Caki2 (cell line): ENCODE measurements around the gene SYT9. TPM values are rescaled to one million over a fixed set of nuclear protein-coding genes. Genes with fewer than 3 reads are reported as not detected.
A peak's percentile ranks its signal among the peaks of the same experiment; 100 is the strongest.

Experiments used
- DNase-seq: peaks from one replicate; pipeline ENCODE4 v3.0.0-alpha.2; 2015; ENCODE audit warnings: low read depth
- in situ Hi-C: cut with HindIII; loops from 2 replicates; pipeline ENCODE4 v1.10.0; 2016; ENCODE audit warnings: low sequenced_read_pairs, low pct_unique_long_range_greater_than_20kb, mixed read lengths
- total RNA-seq: library from RNA; depleted of rRNA; stranded (reverse); fragments of >200 nt; shearing (Covaris generic); gene quantifications from 2 replicates; pipeline ENCODE4 v1.2.3, GENCODE V29; 2014; ENCODE audit warnings: low replicate concordance

The SYT9 gene
- total RNA-seq, 1 experiment from 2014 or later: not detected

DNA sequence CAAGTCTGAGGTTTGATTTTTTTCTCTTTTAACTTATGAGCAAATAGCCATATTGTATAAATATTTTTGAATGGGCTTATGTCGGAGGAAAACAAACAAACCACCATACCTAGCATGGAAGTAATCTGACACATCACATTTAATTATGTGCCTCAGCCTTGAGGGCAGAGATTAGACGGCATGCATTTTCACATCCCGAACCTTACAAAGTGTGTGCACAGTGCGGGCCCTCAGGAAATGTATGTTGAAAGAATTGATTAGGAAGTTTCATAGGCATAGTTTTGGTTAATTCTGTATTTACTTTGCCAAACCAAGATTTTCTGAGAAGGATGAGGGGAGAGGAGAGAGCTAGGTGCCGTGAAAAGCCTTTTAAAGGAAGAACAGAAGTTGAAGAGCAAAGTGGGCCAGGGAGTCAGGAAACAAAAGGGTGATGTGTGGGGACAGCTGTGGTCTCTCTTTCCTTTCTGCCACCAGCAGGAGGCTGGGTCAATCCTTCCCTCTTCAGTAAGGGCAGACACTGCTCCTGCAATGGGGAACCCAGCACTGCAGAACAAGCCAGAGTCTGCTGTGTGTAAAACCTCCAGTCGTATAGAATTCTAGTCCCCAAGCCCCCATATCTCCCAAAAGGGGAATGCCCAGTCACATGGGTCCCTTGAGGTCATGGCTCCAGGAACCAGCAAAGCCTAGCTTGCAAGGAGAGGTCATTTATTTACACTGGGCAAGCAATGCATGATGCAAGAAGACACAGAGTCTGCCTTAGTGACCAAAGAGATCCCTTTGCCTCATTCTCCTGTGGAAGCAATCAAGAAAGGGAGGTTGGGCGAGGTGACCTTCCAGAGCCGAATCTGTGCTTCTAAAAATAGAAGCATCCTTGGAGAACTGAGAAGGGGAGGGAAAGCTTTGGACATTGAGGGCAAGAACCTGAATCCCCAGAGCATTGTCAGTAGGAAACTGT is 162.5 kb downstream of the SYT9 start:
- in situ Hi-C loops: no loop called here
- no peak for DNase-seq

DNA sequence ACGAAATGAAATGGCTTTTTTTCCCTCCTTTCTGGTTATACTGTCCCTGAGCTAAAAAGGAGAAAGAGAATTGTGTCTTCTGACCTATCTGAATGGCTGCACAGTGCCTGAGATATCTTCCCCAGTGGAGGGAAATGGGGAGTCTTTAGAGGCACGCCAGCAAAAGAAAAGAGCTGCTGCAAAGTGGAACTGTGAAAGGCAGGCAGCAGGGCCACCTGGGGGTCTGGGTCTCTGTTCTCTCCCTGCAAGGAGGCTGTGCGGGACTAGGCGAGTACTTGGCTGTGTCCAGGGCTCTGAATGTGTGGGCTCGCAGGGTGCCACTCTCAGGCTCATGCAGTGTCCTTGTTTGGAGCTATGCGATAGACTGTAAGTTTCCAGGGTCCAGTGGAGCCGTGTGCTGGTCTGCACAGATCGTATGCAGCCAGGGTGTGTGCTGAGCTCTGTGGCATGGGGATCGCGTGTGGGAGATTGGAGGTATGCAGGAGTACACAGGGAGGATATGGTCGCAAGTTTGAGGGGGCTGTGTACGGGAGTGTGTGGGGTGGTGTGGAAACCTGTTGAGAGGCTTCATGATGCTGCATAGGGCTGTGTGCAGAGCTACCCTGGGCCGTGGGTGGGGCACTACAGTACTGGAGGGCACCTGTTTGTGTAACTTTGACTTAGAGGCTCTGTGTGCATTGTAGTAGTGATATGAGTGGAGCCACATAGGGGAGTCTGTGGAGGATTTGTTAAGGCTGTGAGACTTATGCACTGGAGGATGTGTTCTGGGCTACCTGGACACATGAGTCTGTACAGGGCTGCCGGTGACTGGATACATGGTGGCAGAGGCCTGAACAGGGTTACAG is 163.5 kb downstream of the SYT9 start:
- in situ Hi-C loops: no loop called here
- no peak for DNase-seq

DNA sequence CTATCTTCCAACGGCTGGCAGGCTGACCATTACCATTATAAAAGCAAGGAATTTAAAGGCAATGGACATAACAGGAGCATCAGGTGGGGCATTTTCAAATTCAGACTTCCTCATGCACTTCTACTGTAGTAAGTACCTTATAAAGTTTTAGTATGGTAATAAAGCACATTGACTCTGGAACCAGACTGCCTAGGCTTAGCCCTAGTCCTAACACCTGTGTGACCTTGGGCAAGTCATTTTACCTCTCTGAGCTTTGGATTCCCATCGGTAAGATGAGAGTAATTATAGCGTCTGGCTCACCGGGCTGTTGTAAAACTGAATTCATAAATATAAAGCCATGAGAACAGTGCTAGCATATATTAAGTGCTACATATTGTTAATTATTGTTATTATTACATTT is 164.4 kb downstream of the SYT9 start:
- no peak for DNase-seq
- in situ Hi-C loops: no loop called here

- no peak for DNase-seq
- in situ Hi-C loops: no loop called here
Observed at GRCh38 chr11:7417328-7417727, 165.6 kb downstream of the SYT9 start.

DNA sequence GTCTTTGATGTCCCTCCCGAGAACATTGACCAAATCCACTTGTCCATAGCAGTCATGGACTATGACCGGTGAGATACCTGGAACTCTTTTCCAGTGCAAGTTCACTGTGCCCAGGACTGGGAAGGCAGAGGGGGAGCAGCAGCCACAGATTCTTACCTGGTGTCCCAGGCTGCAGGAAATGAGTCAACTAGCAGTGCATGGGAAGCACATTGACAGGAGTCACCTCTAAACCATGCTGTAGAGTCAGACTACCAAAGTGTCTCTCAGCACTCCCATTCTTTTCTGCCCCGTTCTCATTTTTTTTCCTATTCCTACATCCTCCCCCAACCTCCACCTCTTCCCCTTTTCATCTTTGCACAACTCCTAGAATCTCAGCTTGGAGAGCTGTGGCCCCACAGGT is 166.4 kb downstream of the SYT9 start:
- DNase-seq: no peak
- in situ Hi-C loops: no loop called here

DNA sequence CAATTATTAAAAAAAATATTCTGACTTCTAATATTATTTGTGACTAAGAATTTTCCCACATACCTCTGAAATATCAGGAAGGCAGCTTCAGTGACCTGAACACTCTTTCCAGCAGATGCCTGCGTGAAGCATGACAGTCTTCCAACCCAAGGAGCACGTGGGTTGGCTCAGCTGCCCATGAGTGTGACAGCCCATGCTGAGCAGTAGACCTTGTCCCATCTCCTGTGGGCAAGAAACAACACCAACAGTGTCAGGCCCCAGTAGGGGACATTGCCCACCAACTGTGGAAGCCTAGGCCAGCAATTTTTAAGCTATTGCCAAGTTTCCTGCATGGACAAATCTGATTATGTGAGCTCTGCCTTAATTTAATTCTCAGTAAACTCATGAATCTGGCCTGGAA is 167.2 kb downstream of the SYT9 start:
- in situ Hi-C loops: no loop called here
- no peak for DNase-seq

DNA sequence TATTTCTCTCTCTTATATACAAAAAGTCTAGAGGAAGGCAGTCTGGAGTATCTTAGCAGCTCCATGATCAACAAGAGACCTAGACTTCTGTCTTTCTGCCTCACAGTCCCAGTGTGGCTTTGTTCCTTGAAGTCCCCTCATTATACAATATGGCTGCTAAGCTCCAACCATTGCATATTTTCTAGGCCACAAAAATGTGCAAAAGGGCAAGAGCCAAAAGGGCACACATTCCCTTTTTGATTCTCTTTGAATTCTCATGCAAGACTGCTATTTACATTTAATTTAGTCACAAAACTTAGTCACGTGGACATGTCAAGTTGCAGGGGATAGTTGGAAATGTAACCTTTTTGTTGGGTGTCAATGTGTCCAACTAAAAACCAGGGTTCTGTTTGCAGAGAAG is 169.4 kb downstream of the SYT9 start:
- DNase-seq: no peak
- in situ Hi-C loops: no loop called here

- no peak for DNase-seq
- in situ Hi-C loops: no loop called here
Observed at GRCh38 chr11:7422544-7423331, 171.0 kb downstream of the SYT9 start.

DNA sequence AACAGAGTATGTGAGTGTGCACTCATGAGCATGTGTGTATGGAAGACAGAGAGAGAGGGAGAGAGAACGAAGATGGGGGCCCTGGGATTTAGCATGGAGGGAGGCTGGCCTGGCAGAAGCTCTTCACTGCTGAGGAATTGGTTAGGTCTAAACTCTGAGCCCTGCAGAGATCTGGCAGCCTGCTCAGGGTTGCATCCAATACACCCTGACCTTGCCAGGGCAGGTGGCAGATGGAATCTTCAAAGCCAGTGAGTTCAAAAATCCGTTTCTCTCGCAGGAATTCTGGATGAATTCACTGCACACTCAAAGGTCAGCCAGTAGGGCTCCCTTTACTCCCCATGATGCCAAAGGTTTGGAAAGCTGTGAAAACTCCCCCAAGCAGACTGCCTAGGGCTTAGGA is 172.2 kb downstream of the SYT9 start:
- DNase-seq: no peak
- in situ Hi-C loops: no loop called here

- in situ Hi-C loops: no loop called here
- DNase-seq: no peak
Observed at GRCh38 chr11:7427733-7428132, 176.0 kb downstream of the SYT9 start.

GRCh38 chr11:7428196-7428595 is 176.5 kb downstream of the SYT9 start:
- in situ Hi-C loops: no loop called here
- no peak for DNase-seq

GRCh38 chr11:7430496-7430895 is 178.8 kb downstream of the SYT9 start:
- no peak for DNase-seq
- in situ Hi-C loops: no loop called here

- in situ Hi-C loops: no loop called here
- no peak for DNase-seq
Observed at GRCh38 chr11:7435176-7435575, 183.5 kb downstream of the SYT9 start.

- in situ Hi-C loops: no loop called here
- no peak for DNase-seq
Observed at GRCh38 chr11:7436146-7436545, 184.4 kb downstream of the SYT9 start.

GRCh38 chr11:7436657-7437056 is 185.0 kb downstream of the SYT9 start:
- DNase-seq: no peak
- in situ Hi-C loops: no loop called here

GRCh38 chr11:7437696-7438095 is 186.0 kb downstream of the SYT9 start:
- in situ Hi-C loops: no loop called here
- no peak for DNase-seq

GRCh38 chr11:7439746-7440320 is 188.1 kb downstream of the SYT9 start:
- DNase-seq: no peak

GRCh38 chr11:7442588-7443215 is 191.0 kb downstream of the SYT9 start:
- DNase-seq: peak; percentile 12
- in situ Hi-C loops: no loop called here

More at GRCh38 chr11:7439746-7440320, 188.1 kb downstream of the SYT9 start:
- in situ Hi-C loops: no loop called here
